Measurements from ENCODE around the gene CCRL2.
A peak's percentile ranks its signal among the peaks of the same experiment; 100 is the strongest.
"Not testable (repeated sequence)": the region's sequence is repeated elsewhere in the genome, so short reads cannot be mapped to it uniquely, and the experiment has no call there.

The CCRL2 gene

GRCh38 chr3:46380471-46381221, 26.4 kb upstream of the CCRL2 start:
- DNase-seq: no peak

GRCh38 chr3:46381625-46382024, 25.4 kb upstream of the CCRL2 start:
- DNase-seq: no peak

GRCh38 chr3:46383211-46383950, 23.7 kb upstream of the CCRL2 start:
- DNase-seq: no peak

GRCh38 chr3:46383951-46384330, 23.1 kb upstream of the CCRL2 start:
- DNase-seq: no peak

- DNase-seq: peak; percentile 2 to 57 (median 32)
Observed at GRCh38 chr3:46386205-46386604, 20.9 kb upstream of the CCRL2 start.

GRCh38 chr3:46388847-46389246, 18.2 kb upstream of the CCRL2 start:
- not testable (repeated sequence) for DNase-seq

GRCh38 chr3:46389306-46389705, 17.8 kb upstream of the CCRL2 start:
- DNase-seq: no peak

- not testable (repeated sequence) for DNase-seq
Observed at GRCh38 chr3:46391526-46391925, 15.5 kb upstream of the CCRL2 start.

GRCh38 chr3:46393011-46393410, 14.0 kb upstream of the CCRL2 start:
- no peak for DNase-seq

GRCh38 chr3:46393554-46394434, 13.3 kb upstream of the CCRL2 start:
- peak in 1 of 3 experiments; percentile 26 for DNase-seq

- DNase-seq: no peak
Observed at GRCh38 chr3:46395210-46395661, 11.8 kb upstream of the CCRL2 start.

GRCh38 chr3:46395766-46396530, 11.1 kb upstream of the CCRL2 start:
- no peak for DNase-seq

GRCh38 chr3:46397111-46397510, 9.9 kb upstream of the CCRL2 start:
- DNase-seq: no peak

- no peak for DNase-seq
Observed at GRCh38 chr3:46398186-46398955, 8.7 kb upstream of the CCRL2 start.

GRCh38 chr3:46399098-46399497, 8.0 kb upstream of the CCRL2 start:
- DNase-seq: no peak

GRCh38 chr3:46399557-46399956, 7.5 kb upstream of the CCRL2 start:
- no peak for DNase-seq

- DNase-seq: peak in 2 of 3 experiments; percentile 2 to 5
Observed at GRCh38 chr3:46400000-46400734, 6.9 kb upstream of the CCRL2 start.

- no peak for DNase-seq
Observed at GRCh38 chr3:46400846-46401245, 6.2 kb upstream of the CCRL2 start.

GRCh38 chr3:46401579-46401978, 5.5 kb upstream of the CCRL2 start:
- no peak for DNase-seq

GRCh38 chr3:46402902-46403301, 4.2 kb upstream of the CCRL2 start:
- not testable (repeated sequence) for DNase-seq

All from NCI-H1417 (cell line).